WTC11 (cell line): ENCODE measurements around the gene PMEPA1. TPM values are rescaled to one million over a fixed set of nuclear protein-coding genes. Genes with fewer than 3 reads are reported as not detected.
A peak's percentile ranks its signal among the peaks of the same experiment; 100 is the strongest.

Experiments used
- ATAC-seq: fragments of 200-7000 bp; cut with Tn5 transposase; 2 replicates; pipeline ENCODE4 v1.10.0; 2021; ENCODE audit warnings: mild to moderate bottlenecking, moderate library complexity
- CTCF ChIA-PET: fragments of 300-600 bp; sonication (Branson Sonifier 250); formaldehyde crosslinking; loops from one replicate; lab custom pipeline; 2021; ENCODE audit warnings: antibody characterized with exemption; lab: Charles Lee
- POLR2A ChIA-PET: fragments of 350-600 bp; sonication (Branson Sonifier 250); formaldehyde crosslinking; loops from one replicate; lab custom pipeline; 2021; ENCODE audit warnings: antibody characterized with exemption; lab: Charles Lee
- DNase-seq: peaks from one replicate; pipeline ENCODE4 v3.0.0; 2021; ENCODE audit warnings: low spot score
- H3K27ac Mint-ChIP-seq: 2 replicates; pipeline ENCODE4 v1.8.0; 2021; ENCODE audit warnings: mixed read lengths
- H3K27me3 Mint-ChIP-seq: 2 replicates; pipeline ENCODE4 v1.8.0; 2021; ENCODE audit warnings: low read depth, mild to moderate bottlenecking, moderate library complexity, mixed read lengths
- H3K36me3 Mint-ChIP-seq: 2 replicates; pipeline ENCODE4 v1.8.0; 2021; ENCODE audit warnings: mixed read lengths
- H3K4me1 Mint-ChIP-seq: 2 replicates; pipeline ENCODE4 v1.8.0; 2022; ENCODE audit warnings: mixed read lengths
- H3K4me3 Mint-ChIP-seq: 2 replicates; pipeline ENCODE4 v1.8.0; 2021; ENCODE audit warnings: mild to moderate bottlenecking, moderate library complexity, mixed read lengths
- H3K9me3 Mint-ChIP-seq: 2 replicates; pipeline ENCODE4 v1.8.0; 2021; ENCODE audit warnings: mixed read lengths
- CBFB ChIP-seq: sonication (generic); formaldehyde crosslinking; IDR thresholded peaks from 2 replicates; pipeline ENCODE4 v1.8.1; 2022; ENCODE audit warnings: mild to moderate bottlenecking, low read depth, missing genetic modification reagents
- ERG ChIP-seq: fragments of 250-450 bp; sonication (Bioruptor Pico); IDR thresholded peaks from 2 replicates; pipeline ENCODE4 v1.8.0; 2021; ENCODE audit warnings: mild to moderate bottlenecking
- GRHL2 ChIP-seq: fragments of 250-450 bp; sonication (Bioruptor Pico); IDR thresholded peaks from 2 replicates; pipeline ENCODE4 v1.8.0; 2022; ENCODE audit warnings: mild to moderate bottlenecking, moderate library complexity; ENCODE audit not compliant: insufficient replicate concordance, severe bottlenecking
- IRF2 ChIP-seq: sonication (generic); formaldehyde crosslinking; IDR thresholded peaks from 2 replicates; pipeline ENCODE4 v1.8.0; 2022; ENCODE audit warnings: low read depth, missing genetic modification reagents, borderline replicate concordance
- KAT7 ChIP-seq: sonication (generic); formaldehyde crosslinking; IDR thresholded peaks from 2 replicates; pipeline ENCODE4 v1.8.1; 2023; ENCODE audit warnings: missing genetic modification reagents, mild to moderate bottlenecking, borderline replicate concordance
- SP1 ChIP-seq: sonication (generic); formaldehyde crosslinking; conservative IDR thresholded peaks from 2 replicates; pipeline ENCODE4 v1.8.1; 2022; ENCODE audit warnings: missing genetic modification reagents
- ZNF121 ChIP-seq: sonication (generic); formaldehyde crosslinking; IDR thresholded peaks from 2 replicates; pipeline ENCODE4 v1.8.0; 2023; ENCODE audit warnings: missing genetic modification reagents
- ZNF532 ChIP-seq: fragments of 250-450 bp; sonication (Bioruptor Pico); IDR thresholded peaks from 2 replicates; pipeline ENCODE4 v1.9.0; 2021; ENCODE audit warnings: mild to moderate bottlenecking, borderline replicate concordance
- total RNA-seq: library from RNA; stranded (reverse); gene quantifications from 3 replicates; pipeline ENCODE4 v1.2.3, GENCODE V29; 2021
- TF ChIP-seq, protein P1 (sequence below): sonication (generic); formaldehyde crosslinking; IDR thresholded peaks from 2 replicates; pipeline ENCODE4 v1.8.1; 2023; ENCODE audit warnings: mild to moderate bottlenecking, missing genetic modification reagents, borderline replicate concordance
- TF ChIP-seq, protein P2 (sequence below): sonication (generic); formaldehyde crosslinking; IDR thresholded peaks from 2 replicates; pipeline ENCODE4 v1.8.1; 2023; ENCODE audit warnings: mild to moderate bottlenecking, moderate library complexity, missing genetic modification reagents
- TF ChIP-seq, protein P3 (sequence below): fragments of 250-450 bp; sonication (Bioruptor Pico); IDR thresholded peaks from 2 replicates; pipeline ENCODE4 v1.9.0; 2021; ENCODE audit warnings: mild to moderate bottlenecking
- TF ChIP-seq, protein P4 (sequence below): sonication (generic); formaldehyde crosslinking; IDR thresholded peaks from 2 replicates; pipeline ENCODE4 v1.8.1; 2023; ENCODE audit warnings: mild to moderate bottlenecking, missing genetic modification reagents, moderate library complexity
- TF ChIP-seq, protein P5 (sequence below): sonication (generic); formaldehyde crosslinking; IDR thresholded peaks from 2 replicates; pipeline ENCODE4 v1.8.0; 2023; ENCODE audit warnings: missing genetic modification reagents

The PMEPA1 gene
- total RNA-seq, 1 experiment from 2014 or later = 40.6 TPM

GRCh38 chr20:57682184-57683101 lies 27.4 kb downstream of the PMEPA1 start:
- H3K9me3 Mint-ChIP-seq = no peaks in the 10 kb centered on the region
- H3K27ac Mint-ChIP-seq = peak overlapping the region; percentile 87
- no peaks in the 10 kb centered on the region for H3K27me3 Mint-ChIP-seq
- H3K36me3 Mint-ChIP-seq = peaks cover 4% of the 10 kb centered on the region; the same call in 1 of the 2 replicates
- DNase-seq = no peak
- ChIA-PET CTCF (interaction anchor here (0.5 to 2.1 kb wide), 9 partner anchors 8 to 506 kb away, joined by 3 to 7 read pairs (median 4); no protein-coding TSS in a partner anchor), POLR2A (no interaction called here)
- TF ChIP-seq IRF2 (CRISPR knock-in tag) (no peak), GRHL2 (CRISPR knock-in tag) (no peak), SP1 (CRISPR knock-in tag) (no peak), ZNF532 (CRISPR knock-in tag) (no peak), CBFB (CRISPR knock-in tag) (no peak), ERG (CRISPR knock-in tag) (no peak), KAT7 (CRISPR knock-in tag) (no peak), ZNF121 (CRISPR knock-in tag) (no peak)
- TF ChIP-seq, protein P1, sequence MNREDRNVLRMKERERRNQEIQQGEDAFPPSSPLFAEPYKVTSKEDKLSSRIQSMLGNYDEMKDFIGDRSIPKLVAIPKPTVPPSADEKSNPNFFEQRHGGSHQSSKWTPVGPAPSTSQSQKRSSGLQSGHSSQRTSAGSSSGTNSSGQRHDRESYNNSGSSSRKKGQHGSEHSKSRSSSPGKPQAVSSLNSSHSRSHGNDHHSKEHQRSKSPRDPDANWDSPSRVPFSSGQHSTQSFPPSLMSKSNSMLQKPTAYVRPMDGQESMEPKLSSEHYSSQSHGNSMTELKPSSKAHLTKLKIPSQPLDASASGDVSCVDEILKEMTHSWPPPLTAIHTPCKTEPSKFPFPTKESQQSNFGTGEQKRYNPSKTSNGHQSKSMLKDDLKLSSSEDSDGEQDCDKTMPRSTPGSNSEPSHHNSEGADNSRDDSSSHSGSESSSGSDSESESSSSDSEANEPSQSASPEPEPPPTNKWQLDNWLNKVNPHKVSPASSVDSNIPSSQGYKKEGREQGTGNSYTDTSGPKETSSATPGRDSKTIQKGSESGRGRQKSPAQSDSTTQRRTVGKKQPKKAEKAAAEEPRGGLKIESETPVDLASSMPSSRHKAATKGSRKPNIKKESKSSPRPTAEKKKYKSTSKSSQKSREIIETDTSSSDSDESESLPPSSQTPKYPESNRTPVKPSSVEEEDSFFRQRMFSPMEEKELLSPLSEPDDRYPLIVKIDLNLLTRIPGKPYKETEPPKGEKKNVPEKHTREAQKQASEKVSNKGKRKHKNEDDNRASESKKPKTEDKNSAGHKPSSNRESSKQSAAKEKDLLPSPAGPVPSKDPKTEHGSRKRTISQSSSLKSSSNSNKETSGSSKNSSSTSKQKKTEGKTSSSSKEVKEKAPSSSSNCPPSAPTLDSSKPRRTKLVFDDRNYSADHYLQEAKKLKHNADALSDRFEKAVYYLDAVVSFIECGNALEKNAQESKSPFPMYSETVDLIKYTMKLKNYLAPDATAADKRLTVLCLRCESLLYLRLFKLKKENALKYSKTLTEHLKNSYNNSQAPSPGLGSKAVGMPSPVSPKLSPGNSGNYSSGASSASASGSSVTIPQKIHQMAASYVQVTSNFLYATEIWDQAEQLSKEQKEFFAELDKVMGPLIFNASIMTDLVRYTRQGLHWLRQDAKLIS (CRISPR knock-in tag) = no peak
- TF ChIP-seq, protein P2, sequence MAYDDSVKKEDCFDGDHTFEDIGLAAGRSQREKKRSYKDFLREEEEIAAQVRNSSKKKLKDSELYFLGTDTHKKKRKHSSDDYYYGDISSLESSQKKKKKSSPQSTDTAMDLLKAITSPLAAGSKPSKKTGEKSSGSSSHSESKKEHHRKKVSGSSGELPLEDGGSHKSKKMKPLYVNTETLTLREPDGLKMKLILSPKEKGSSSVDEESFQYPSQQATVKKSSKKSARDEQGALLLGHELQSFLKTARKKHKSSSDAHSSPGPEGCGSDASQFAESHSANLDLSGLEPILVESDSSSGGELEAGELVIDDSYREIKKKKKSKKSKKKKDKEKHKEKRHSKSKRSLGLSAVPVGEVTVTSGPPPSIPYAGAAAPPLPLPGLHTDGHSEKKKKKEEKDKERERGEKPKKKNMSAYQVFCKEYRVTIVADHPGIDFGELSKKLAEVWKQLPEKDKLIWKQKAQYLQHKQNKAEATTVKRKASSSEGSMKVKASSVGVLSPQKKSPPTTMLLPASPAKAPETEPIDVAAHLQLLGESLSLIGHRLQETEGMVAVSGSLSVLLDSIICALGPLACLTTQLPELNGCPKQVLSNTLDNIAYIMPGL (CRISPR knock-in tag) = no peak
- TF ChIP-seq, protein P3, sequence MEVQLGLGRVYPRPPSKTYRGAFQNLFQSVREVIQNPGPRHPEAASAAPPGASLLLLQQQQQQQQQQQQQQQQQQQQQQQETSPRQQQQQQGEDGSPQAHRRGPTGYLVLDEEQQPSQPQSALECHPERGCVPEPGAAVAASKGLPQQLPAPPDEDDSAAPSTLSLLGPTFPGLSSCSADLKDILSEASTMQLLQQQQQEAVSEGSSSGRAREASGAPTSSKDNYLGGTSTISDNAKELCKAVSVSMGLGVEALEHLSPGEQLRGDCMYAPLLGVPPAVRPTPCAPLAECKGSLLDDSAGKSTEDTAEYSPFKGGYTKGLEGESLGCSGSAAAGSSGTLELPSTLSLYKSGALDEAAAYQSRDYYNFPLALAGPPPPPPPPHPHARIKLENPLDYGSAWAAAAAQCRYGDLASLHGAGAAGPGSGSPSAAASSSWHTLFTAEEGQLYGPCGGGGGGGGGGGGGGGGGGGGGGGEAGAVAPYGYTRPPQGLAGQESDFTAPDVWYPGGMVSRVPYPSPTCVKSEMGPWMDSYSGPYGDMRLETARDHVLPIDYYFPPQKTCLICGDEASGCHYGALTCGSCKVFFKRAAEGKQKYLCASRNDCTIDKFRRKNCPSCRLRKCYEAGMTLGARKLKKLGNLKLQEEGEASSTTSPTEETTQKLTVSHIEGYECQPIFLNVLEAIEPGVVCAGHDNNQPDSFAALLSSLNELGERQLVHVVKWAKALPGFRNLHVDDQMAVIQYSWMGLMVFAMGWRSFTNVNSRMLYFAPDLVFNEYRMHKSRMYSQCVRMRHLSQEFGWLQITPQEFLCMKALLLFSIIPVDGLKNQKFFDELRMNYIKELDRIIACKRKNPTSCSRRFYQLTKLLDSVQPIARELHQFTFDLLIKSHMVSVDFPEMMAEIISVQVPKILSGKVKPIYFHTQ = no peak
- TF ChIP-seq, protein P4, sequence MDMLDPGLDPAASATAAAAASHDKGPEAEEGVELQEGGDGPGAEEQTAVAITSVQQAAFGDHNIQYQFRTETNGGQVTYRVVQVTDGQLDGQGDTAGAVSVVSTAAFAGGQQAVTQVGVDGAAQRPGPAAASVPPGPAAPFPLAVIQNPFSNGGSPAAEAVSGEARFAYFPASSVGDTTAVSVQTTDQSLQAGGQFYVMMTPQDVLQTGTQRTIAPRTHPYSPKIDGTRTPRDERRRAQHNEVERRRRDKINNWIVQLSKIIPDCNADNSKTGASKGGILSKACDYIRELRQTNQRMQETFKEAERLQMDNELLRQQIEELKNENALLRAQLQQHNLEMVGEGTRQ = no peak
- TF ChIP-seq, protein P5, sequence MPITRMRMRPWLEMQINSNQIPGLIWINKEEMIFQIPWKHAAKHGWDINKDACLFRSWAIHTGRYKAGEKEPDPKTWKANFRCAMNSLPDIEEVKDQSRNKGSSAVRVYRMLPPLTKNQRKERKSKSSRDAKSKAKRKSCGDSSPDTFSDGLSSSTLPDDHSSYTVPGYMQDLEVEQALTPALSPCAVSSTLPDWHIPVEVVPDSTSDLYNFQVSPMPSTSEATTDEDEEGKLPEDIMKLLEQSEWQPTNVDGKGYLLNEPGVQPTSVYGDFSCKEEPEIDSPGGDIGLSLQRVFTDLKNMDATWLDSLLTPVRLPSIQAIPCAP (CRISPR knock-in tag) = no peak
- peaks cover 98% of the 10 kb centered on the region for H3K4me1 Mint-ChIP-seq
- ATAC-seq = no peak
- H3K4me3 Mint-ChIP-seq = no peak overlapping the region
